IMR-90 (cell line): ENCODE measurements around the gene LSM12. TPM values are rescaled to one million over a fixed set of nuclear protein-coding genes. Genes with fewer than 3 reads are reported as not detected.
A peak's percentile ranks its signal among the peaks of the same experiment; 100 is the strongest.

Source experiments
- ATAC-seq: fragments of 200-7000 bp; cut with Tn5 transposase; 2 replicates; pipeline ENCODE4 v1.9.1; 2020; ENCODE audit warnings: low read depth, mild to moderate bottlenecking, moderate library complexity
- BruUV-seq: library from RNA; stranded (reverse); fragments of 400-500 nt; replicated peaks from 2 replicates; lab custom pipeline; 2021; lab: Mats Ljungman, UMichigan
- CTCF ChIA-PET: fragments of 300-600 bp; formaldehyde crosslinking; extraction: SDS; loops from one replicate; lab custom pipeline; 2021; ENCODE audit warnings: antibody characterized with exemption; lab: Yijun Ruan, JAX
- POLR2A ChIA-PET: fragments of 300-600 bp; sonication (Branson Sonifier 250); formaldehyde crosslinking; loops from one replicate; lab custom pipeline; 2022; ENCODE audit warnings: antibody characterized with exemption; ENCODE audit not compliant: unreplicated experiment; lab: Charles Lee
- DNase-seq: peaks from one replicate; pipeline ENCODE4 v3.0.0; 2013
- H2AFZ ChIP-seq: replicated peaks from 2 replicates; pipeline ENCODE3; 2013; ENCODE audit warnings: low read length, mild to moderate bottlenecking; ENCODE audit not compliant: poor library complexity
- H2AK5ac ChIP-seq: 2 replicates; pipeline ENCODE4 v1.6.1; 2013; ENCODE audit warnings: low read depth, low read length, inconsistent platforms
- H2AK9ac ChIP-seq: replicated peaks from 2 replicates; pipeline ENCODE3; 2013; ENCODE audit warnings: mild to moderate bottlenecking, low read depth, low read length, moderate library complexity; ENCODE audit not compliant: poor library complexity
- H2BK120ac ChIP-seq: 2 replicates; pipeline ENCODE4 v1.6.1; 2013; ENCODE audit warnings: low read depth, low read length, inconsistent platforms
- H2BK15ac ChIP-seq: 3 replicates; pipeline ENCODE4 v1.6.1; 2013; ENCODE audit warnings: low read depth, low read length, inconsistent platforms
- H2BK20ac ChIP-seq: 2 replicates; pipeline ENCODE4 v1.6.1; 2013; ENCODE audit warnings: low read depth, mild to moderate bottlenecking, inconsistent platforms, low read length, moderate library complexity
- H2BK5ac ChIP-seq: 2 replicates; pipeline ENCODE4 v1.6.1; 2013; ENCODE audit warnings: mild to moderate bottlenecking, low read depth, low read length, inconsistent platforms; ENCODE audit not compliant: poor library complexity, severe bottlenecking
- H3K14ac ChIP-seq: replicated peaks from 2 replicates; pipeline ENCODE4 v1.6.1; 2013; ENCODE audit warnings: low read depth, low read length, inconsistent platforms
- H3K18ac ChIP-seq: 2 replicates; pipeline ENCODE4 v1.6.1; 2013; ENCODE audit warnings: low read depth, low read length, control low read depth
- H3K23ac ChIP-seq: 2 replicates; pipeline ENCODE4 v1.6.1; 2013; ENCODE audit warnings: low read depth, low read length, inconsistent platforms
- H3K27ac ChIP-seq: 2 replicates; pipeline ENCODE4 v1.5.1; 2013; ENCODE audit warnings: mild to moderate bottlenecking, control low read depth, low read length; ENCODE audit not compliant: insufficient read depth
- H3K27me3 ChIP-seq: 2 replicates; pipeline ENCODE4 v1.6.1; 2013; ENCODE audit warnings: low read length; ENCODE audit not compliant: control insufficient read depth, insufficient read depth
- H3K36me3 ChIP-seq: 2 replicates; pipeline ENCODE4 v1.6.1; 2013; ENCODE audit warnings: low read length, mixed read lengths; ENCODE audit not compliant: control insufficient read depth, insufficient read depth
- H3K4ac ChIP-seq: 2 replicates; pipeline ENCODE4 v1.6.1; 2013; ENCODE audit warnings: low read depth, low read length, inconsistent platforms
- H3K4me1 ChIP-seq: 2 replicates; pipeline ENCODE4 v1.6.1; 2013; ENCODE audit warnings: low read length, mixed read lengths; ENCODE audit not compliant: control insufficient read depth, insufficient read depth
- H3K4me2 ChIP-seq: 2 replicates; pipeline ENCODE4 v1.6.1; 2013; ENCODE audit warnings: low read depth, mild to moderate bottlenecking, control low read depth, low read length, moderate library complexity
- H3K4me3 ChIP-seq: 2 replicates; pipeline ENCODE4 v1.5.1; 2013; ENCODE audit warnings: low read depth, mild to moderate bottlenecking, control low read depth, low read length, moderate library complexity; ENCODE audit not compliant: insufficient read depth
- H3K56ac ChIP-seq: 2 replicates; pipeline ENCODE4 v1.6.1; 2013; ENCODE audit warnings: low read length, inconsistent platforms; ENCODE audit not compliant: insufficient read depth; ENCODE audit errors: extremely low read depth
- H3K79me1 ChIP-seq, 2 experiments: 2 replicates each; pipeline ENCODE4 v1.6.1; 2013; ENCODE audit warnings: low read length in 2 of 2, inconsistent platforms in 1 of 2, low read depth in 1 of 2
- H3K9ac ChIP-seq: 2 replicates; pipeline ENCODE4 v1.6.1; 2013; ENCODE audit warnings: low read depth, low read length, control low read depth
- H3K9me1 ChIP-seq: 2 replicates; pipeline ENCODE4 v1.6.1; 2013; ENCODE audit warnings: low read length, inconsistent platforms; ENCODE audit not compliant: insufficient read depth
- H3K9me3 ChIP-seq: 2 replicates; pipeline ENCODE4 v1.6.1; 2013; ENCODE audit warnings: low read length; ENCODE audit not compliant: control insufficient read depth, insufficient read depth
- H4K20me1 ChIP-seq: 2 replicates; pipeline ENCODE4 v1.6.1; 2013; ENCODE audit warnings: low read length, inconsistent platforms; ENCODE audit not compliant: insufficient read depth
- H4K5ac ChIP-seq: 2 replicates; pipeline ENCODE4 v1.6.1; 2013; ENCODE audit warnings: mild to moderate bottlenecking, low read depth, low read length, control low read depth
- H4K8ac ChIP-seq, 2 experiments: 2 replicates each; pipeline ENCODE4 v1.6.1; 2013; ENCODE audit warnings: low read depth in 2 of 2, low read length in 2 of 2, control low read depth in 1 of 2, inconsistent platforms in 1 of 2
- H4K91ac ChIP-seq: 2 replicates; pipeline ENCODE4 v1.6.1; 2013; ENCODE audit warnings: low read depth, low read length, inconsistent platforms; ENCODE audit not compliant: insufficient read depth
- BHLHE40 ChIP-seq: fragments of 150-350 bp; IDR thresholded peaks from 2 replicates; pipeline ENCODE4 v1.6.1; 2016; ENCODE audit warnings: mild to moderate bottlenecking, low read depth, low read length
- CEBPB ChIP-seq: IDR thresholded peaks from 2 replicates; pipeline ENCODE4 v1.6.1; 2012; ENCODE audit warnings: low read depth, low read length, improper control_type of control experiment
- FOS ChIP-seq: fragments of 150-350 bp; IDR thresholded peaks from 2 replicates; pipeline ENCODE4 v1.6.1; 2016; ENCODE audit warnings: low read depth, low read length
- MAFK ChIP-seq: IDR thresholded peaks from 2 replicates; pipeline ENCODE4 v1.6.1; 2012; ENCODE audit warnings: low read depth, low read length, improper control_type of control experiment
- MAZ ChIP-seq: IDR thresholded peaks from 2 replicates; pipeline ENCODE4 v1.6.1; 2012; ENCODE audit warnings: low read depth, mild to moderate bottlenecking, low read length, improper control_type of control experiment, moderate library complexity, borderline replicate concordance
- MXI1 ChIP-seq: IDR thresholded peaks from 2 replicates; pipeline ENCODE4 v1.6.1; 2012; ENCODE audit warnings: low read depth, mild to moderate bottlenecking, low read length, moderate library complexity, borderline replicate concordance
- NFE2L2 ChIP-seq: fragments of 150-350 bp; IDR thresholded peaks from 2 replicates; pipeline ENCODE4 v1.6.1; 2016; ENCODE audit warnings: low read depth, mild to moderate bottlenecking, low read length
- RAD21 ChIP-seq: IDR thresholded peaks from 2 replicates; pipeline ENCODE4 v1.6.1; 2012; ENCODE audit warnings: low read length, improper control_type of control experiment
- RCOR1 ChIP-seq: IDR thresholded peaks from 2 replicates; pipeline ENCODE4 v1.6.1; 2012; ENCODE audit warnings: mild to moderate bottlenecking, low read length, improper control_type of control experiment; ENCODE audit not compliant: insufficient replicate concordance
- WGBS, 2 experiments: methylation state at CpG; one replicate each; pipeline versions ENCODE4 v1.1.5 to v1.1.7; 2013; ENCODE audit warnings: missing lambda C conversion rate in 2 of 2; ENCODE audit not compliant: insufficient read length in 1 of 2; ENCODE audit errors: extremely low coverage in 2 of 2; 5-methylcytosine and 5-hydroxymethylcytosine counted together
- dilution Hi-C: fragments of 300-500 bp; cut with HindIII; formaldehyde crosslinking; loops from one replicate; pipeline ENCODE4 v1.14.3; 2018; ENCODE audit warnings: low sequenced_read_pairs; ENCODE audit not compliant: unreplicated experiment
- in situ Hi-C: fragments of 300-500 bp; cut with MboI; formaldehyde crosslinking; loops from 3 replicates; pipeline ENCODE4 v1.14.3; 2019; ENCODE audit warnings: low sequenced_read_pairs, inconsistent platforms, mixed read lengths
- intact Hi-C: fragments of 100-400 bp; cut with micrococcal nuclease; formaldehyde crosslinking; loops from 2 replicates; pipeline ENCODE4 v1.10.0; 2022
- polyA plus RNA-seq, 3 experiments: library from polyadenylated mRNA; depleted of rRNA; stranded (reverse); fragments of >200 nt; gene quantifications; 2 replicates each; pipeline ENCODE4 v1.2.3, GENCODE V29; 2012; ENCODE audit warnings: low replicate concordance in 1 of 3
- total RNA-seq: library from RNA; depleted of rRNA; stranded (reverse); fragments of >200 nt; gene quantifications from 2 replicates; pipeline ENCODE4 v1.2.3, GENCODE V29; 2012
- TF ChIP-seq, protein P1 (sequence below): fragments of 150-350 bp; IDR thresholded peaks from 2 replicates; pipeline ENCODE4 v1.6.1; 2016; ENCODE audit warnings: low read depth, mild to moderate bottlenecking, low read length, moderate library complexity, borderline replicate concordance
- TF ChIP-seq, protein P2 (sequence below): conservative IDR thresholded peaks from 2 replicates; pipeline ENCODE4 v1.5.1; 2012; ENCODE audit warnings: mild to moderate bottlenecking, low read depth, low read length, improper control_type of control experiment
- TF ChIP-seq, protein P3 (sequence below): fragments of 150-350 bp; IDR thresholded peaks from 2 replicates; pipeline ENCODE4 v1.6.1; 2017; ENCODE audit warnings: mild to moderate bottlenecking, antibody characterized with exemption, low read length, low read depth

Gene LSM12
- total and polyA plus RNA-seq, 2 of the 4 experiments (the other 2 are of a cell fraction): 38.0 to 41.0 TPM

DNA sequence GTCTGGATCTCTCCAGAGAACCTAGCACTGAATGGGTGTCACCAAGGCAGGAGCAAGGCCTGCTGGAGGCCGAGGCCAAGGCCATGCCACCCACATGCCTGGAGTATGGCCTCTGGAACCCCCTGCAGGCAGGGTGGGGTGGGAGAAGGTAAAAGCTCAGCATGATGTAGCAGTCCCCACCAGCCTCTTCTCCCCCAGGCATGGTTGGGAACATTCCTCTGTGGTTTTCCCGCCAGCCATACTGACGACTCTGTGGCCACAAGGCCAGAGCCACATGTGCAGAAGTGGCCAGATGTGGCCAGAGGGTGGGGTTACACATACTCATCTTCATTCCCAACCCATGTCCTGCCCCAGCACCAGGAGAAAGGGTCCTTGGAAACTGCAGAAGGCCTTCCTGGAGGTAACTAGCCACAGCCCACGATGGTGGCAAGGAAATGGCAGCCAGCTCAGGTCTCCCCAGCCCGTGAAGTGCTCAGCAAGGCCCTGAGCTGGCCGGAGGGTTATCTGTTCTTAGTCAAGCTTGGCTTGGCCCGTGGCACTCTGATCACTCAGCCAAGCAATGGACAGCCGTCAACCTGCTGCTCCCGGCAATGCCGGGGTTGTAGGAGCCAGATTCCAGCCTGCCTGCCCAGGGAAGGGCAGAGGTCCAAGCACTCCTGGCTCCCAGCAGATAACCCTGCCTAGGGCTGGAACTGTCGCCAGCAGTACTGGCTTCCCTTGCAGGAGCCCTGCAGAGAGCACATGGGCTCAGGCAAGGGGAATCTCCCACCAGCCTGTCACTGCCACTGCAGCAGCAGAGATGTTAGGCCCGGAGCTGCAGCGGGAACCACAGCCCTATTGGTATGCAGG, 30.9 kb upstream of the LSM12 start:
- Histone ChIP-seq H4K20me1 (0 out of 2 replicates have a peak, but pooled peaks cover 3% of the 10 kb centered on the region), H3K9me1 (peaks cover 24% of the 10 kb centered on the region), H3K79me1 (peaks cover 21 to 67% of the 10 kb centered on the region in 2 experiments), H4K91ac (peak overlapping the region; percentile 74), H2AFZ (no peak overlapping the region), H3K27me3 (no peaks in the 10 kb centered on the region), H3K4me2 (no peak overlapping the region), H3K9me3 (no peaks in the 10 kb centered on the region), H3K36me3 (peaks cover 9% of the 10 kb centered on the region; the same call in 1 of the 2 replicates), H3K4me1 (peaks cover 21% of the 10 kb centered on the region), H3K56ac (no peak overlapping the region), H3K14ac (peak overlapping the region; percentile 57; the same call in 1 of the 2 replicates), H2BK20ac (peak overlapping the region; percentile 38; the same call in 1 of the 2 replicates), H4K8ac (peak overlapping the region in 1 of 2 experiments; percentile 58; a peak in 2 of 4 replicates), H2AK9ac (peak overlapping the region; percentile 83), H3K4me3 (no peak overlapping the region), H4K5ac (no peak overlapping the region; the same call in 1 of the 2 replicates), H3K27ac (peak overlapping the region; percentile 34), H2BK120ac (peak overlapping the region; percentile 43), H3K18ac (no peak overlapping the region), H3K9ac (no peak overlapping the region), H3K4ac (peak overlapping the region; percentile 82), H2BK5ac (peak overlapping the region; percentile 60), H3K23ac (peak overlapping the region; percentile 56), H2BK15ac (0 out of 3 replicates have a peak overlapping the region, but pooled peaks have one; percentile 23), H2AK5ac (peak overlapping the region; percentile 31)
- dilution Hi-C loops (no loop called here), in situ Hi-C loops (no loop called here), intact Hi-C loops (no loop called here)
- 91% methylated on average over 7 of the region's 13 CpGs; no CpG with 5 or more reads in 1 of the 2 experiments for WGBS, 2 experiments
- BruUV-seq: no TSS peak
- TF ChIP-seq FOS: no peak
- peak; percentile 44; the same call in 1 of the 2 replicates for TF ChIP-seq BHLHE40
- TF ChIP-seq NFE2L2: peak; percentile 60; the same call in 1 of the 2 replicates
- TF ChIP-seq CEBPB: no peak
- TF ChIP-seq RAD21: no peak; the same call in 1 of the 2 replicates
- TF ChIP-seq, protein P1, sequence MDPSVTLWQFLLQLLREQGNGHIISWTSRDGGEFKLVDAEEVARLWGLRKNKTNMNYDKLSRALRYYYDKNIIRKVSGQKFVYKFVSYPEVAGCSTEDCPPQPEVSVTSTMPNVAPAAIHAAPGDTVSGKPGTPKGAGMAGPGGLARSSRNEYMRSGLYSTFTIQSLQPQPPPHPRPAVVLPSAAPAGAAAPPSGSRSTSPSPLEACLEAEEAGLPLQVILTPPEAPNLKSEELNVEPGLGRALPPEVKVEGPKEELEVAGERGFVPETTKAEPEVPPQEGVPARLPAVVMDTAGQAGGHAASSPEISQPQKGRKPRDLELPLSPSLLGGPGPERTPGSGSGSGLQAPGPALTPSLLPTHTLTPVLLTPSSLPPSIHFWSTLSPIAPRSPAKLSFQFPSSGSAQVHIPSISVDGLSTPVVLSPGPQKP: no peak
- TF ChIP-seq RCOR1: peak; percentile 62
- TF ChIP-seq MXI1: no peak
- TF ChIP-seq MAFK: no peak
- TF ChIP-seq, protein P2, sequence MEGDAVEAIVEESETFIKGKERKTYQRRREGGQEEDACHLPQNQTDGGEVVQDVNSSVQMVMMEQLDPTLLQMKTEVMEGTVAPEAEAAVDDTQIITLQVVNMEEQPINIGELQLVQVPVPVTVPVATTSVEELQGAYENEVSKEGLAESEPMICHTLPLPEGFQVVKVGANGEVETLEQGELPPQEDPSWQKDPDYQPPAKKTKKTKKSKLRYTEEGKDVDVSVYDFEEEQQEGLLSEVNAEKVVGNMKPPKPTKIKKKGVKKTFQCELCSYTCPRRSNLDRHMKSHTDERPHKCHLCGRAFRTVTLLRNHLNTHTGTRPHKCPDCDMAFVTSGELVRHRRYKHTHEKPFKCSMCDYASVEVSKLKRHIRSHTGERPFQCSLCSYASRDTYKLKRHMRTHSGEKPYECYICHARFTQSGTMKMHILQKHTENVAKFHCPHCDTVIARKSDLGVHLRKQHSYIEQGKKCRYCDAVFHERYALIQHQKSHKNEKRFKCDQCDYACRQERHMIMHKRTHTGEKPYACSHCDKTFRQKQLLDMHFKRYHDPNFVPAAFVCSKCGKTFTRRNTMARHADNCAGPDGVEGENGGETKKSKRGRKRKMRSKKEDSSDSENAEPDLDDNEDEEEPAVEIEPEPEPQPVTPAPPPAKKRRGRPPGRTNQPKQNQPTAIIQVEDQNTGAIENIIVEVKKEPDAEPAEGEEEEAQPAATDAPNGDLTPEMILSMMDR: no peak
- TF ChIP-seq MAZ: peak; percentile 31; the same call in 1 of the 2 replicates
- TF ChIP-seq, protein P3, sequence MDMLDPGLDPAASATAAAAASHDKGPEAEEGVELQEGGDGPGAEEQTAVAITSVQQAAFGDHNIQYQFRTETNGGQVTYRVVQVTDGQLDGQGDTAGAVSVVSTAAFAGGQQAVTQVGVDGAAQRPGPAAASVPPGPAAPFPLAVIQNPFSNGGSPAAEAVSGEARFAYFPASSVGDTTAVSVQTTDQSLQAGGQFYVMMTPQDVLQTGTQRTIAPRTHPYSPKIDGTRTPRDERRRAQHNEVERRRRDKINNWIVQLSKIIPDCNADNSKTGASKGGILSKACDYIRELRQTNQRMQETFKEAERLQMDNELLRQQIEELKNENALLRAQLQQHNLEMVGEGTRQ: peak; percentile 29; the same call in 1 of the 2 replicates
- ChIA-PET POLR2A (no interaction called here), CTCF (no interaction called here)
- ATAC-seq (no peak), DNase-seq (peak; percentile 81)
